GM21619 (cell line): ENCODE data around the gene DLGAP4.

Source experiments
- ATAC-seq: cut with Tn5 transposase; IDR thresholded peaks from one replicate; pipeline ENCODE4 v1.9.1; 2021; ENCODE audit not compliant: unreplicated experiment

Gene DLGAP4

GRCh38 chr20:36349384-36350170, 43.4 kb downstream of the DLGAP4 start:
- no peak for ATAC-seq

- ATAC-seq: no peak
These were observed 44.3 kb downstream of the DLGAP4 start for GRCh38 chr20:36350439-36350838.

GRCh38 chr20:36351937-36352336, 45.8 kb downstream of the DLGAP4 start:
- ATAC-seq: no peak

- ATAC-seq: no peak
These were observed 46.9 kb downstream of the DLGAP4 start for GRCh38 chr20:36352843-36353553.

GRCh38 chr20:36353740-36354139, 47.6 kb downstream of the DLGAP4 start:
- no peak for ATAC-seq

- no peak for ATAC-seq
These were observed 49.5 kb downstream of the DLGAP4 start for GRCh38 chr20:36355469-36356171.

- ATAC-seq: no peak
These were observed 53.7 kb downstream of the DLGAP4 start for GRCh38 chr20:36359668-36360406.

- no peak for ATAC-seq
These were observed 54.3 kb downstream of the DLGAP4 start for GRCh38 chr20:36360429-36360828.

GRCh38 chr20:36361406-36361805, 55.3 kb downstream of the DLGAP4 start:
- ATAC-seq: no peak

GRCh38 chr20:36362261-36362660, 56.1 kb downstream of the DLGAP4 start:
- no peak for ATAC-seq

- no peak for ATAC-seq
These were observed 57.0 kb downstream of the DLGAP4 start for GRCh38 chr20:36362978-36363713.

- no peak for ATAC-seq
These were observed 58.4 kb downstream of the DLGAP4 start for GRCh38 chr20:36364506-36364905.

GRCh38 chr20:36366623-36367369, 60.7 kb downstream of the DLGAP4 start:
- ATAC-seq: no peak

GRCh38 chr20:36367370-36367745, 61.2 kb downstream of the DLGAP4 start:
- ATAC-seq: no peak

- no peak for ATAC-seq
These were observed 62.0 kb downstream of the DLGAP4 start for GRCh38 chr20:36367907-36368799.

GRCh38 chr20:36368869-36369268, 62.7 kb downstream of the DLGAP4 start:
- no peak for ATAC-seq

- ATAC-seq: no peak
These were observed 63.6 kb downstream of the DLGAP4 start for GRCh38 chr20:36369739-36370138.

- no peak for ATAC-seq
These were observed 65.1 kb downstream of the DLGAP4 start for GRCh38 chr20:36370991-36371790.
